ENCODE data around the gene RABGAP1L. TPM values are rescaled to one million over a fixed set of nuclear protein-coding genes. Genes with fewer than 3 reads are reported as not detected.
"Not testable (repeated sequence)": the region's sequence is repeated elsewhere in the genome, so short reads cannot be mapped to it uniquely, and the experiment has no call there.

RABGAP1L gene
- total RNA-seq, 1 donor from 2014 or later: 69.2 TPM

- no peak overlapping the region for H3K27ac ChIP-seq (replicated peaks)
- TF ChIP-seq CTCF (IDR thresholded peaks at IDR 0.05; ENCODE audit: borderline replicate concordance): no peak
- intact Hi-C loops (cut with micrococcal nuclease): no loop called here
Observed at GRCh38 chr1:175040324-175040879, 881.1 kb downstream of the RABGAP1L start.

GRCh38 chr1:175042650-175043049 is 883.3 kb downstream of the RABGAP1L start:
- Histone ChIP-seq H3K4me1 (no peaks in the 10 kb centered on the region), H3K27me3 (ENCODE audit: low read depth) (peaks cover 15% of the 10 kb centered on the region), H3K27ac (replicated peaks) (no peak overlapping the region), H3K9me3 (replicated peaks) (no peaks in the 10 kb centered on the region), H3K4me3 (no peak overlapping the region), H3K36me3 (no peaks in the 10 kb centered on the region)
- intact Hi-C loops (cut with micrococcal nuclease): no loop called here
- DNase-seq: no peak
- TF ChIP-seq CTCF (IDR thresholded peaks at IDR 0.05; ENCODE audit: borderline replicate concordance): no peak

More at GRCh38 chr1:175040324-175040879, 881.1 kb downstream of the RABGAP1L start:
- Histone ChIP-seq H3K27me3 (ENCODE audit: low read depth) (peaks cover 15% of the 10 kb centered on the region), H3K4me3 (no peak overlapping the region), H3K4me1 (no peaks in the 10 kb centered on the region), H3K36me3 (no peaks in the 10 kb centered on the region), H3K9me3 (replicated peaks) (no peaks in the 10 kb centered on the region)
- DNase-seq: no peak

- DNase-seq: no peak
- peaks cover 15% of the 10 kb centered on the region for H3K27me3 ChIP-seq (ENCODE audit: low read depth)
- no peaks in the 10 kb centered on the region for H3K4me1 ChIP-seq
- TF ChIP-seq CTCF (IDR thresholded peaks at IDR 0.05; ENCODE audit: borderline replicate concordance): no peak
- H3K27ac ChIP-seq (replicated peaks): no peak overlapping the region
- intact Hi-C loops (cut with micrococcal nuclease): no loop called here
- H3K4me3 ChIP-seq: no peak overlapping the region
- no peaks in the 10 kb centered on the region for H3K36me3 ChIP-seq
- H3K9me3 ChIP-seq (replicated peaks): no peaks in the 10 kb centered on the region
Observed at GRCh38 chr1:175043824-175044223, 884.5 kb downstream of the RABGAP1L start.

GRCh38 chr1:175044591-175044990 is 885.3 kb downstream of the RABGAP1L start:
- H3K4me3 ChIP-seq; intact Hi-C loops (cut with micrococcal nuclease); H3K36me3 ChIP-seq; H3K9me3 ChIP-seq (replicated peaks); DNase-seq; H3K27ac ChIP-seq (replicated peaks); H3K4me1 ChIP-seq: not testable (repeated sequence)
- peaks cover 20% of the 10 kb centered on the region for H3K27me3 ChIP-seq (ENCODE audit: low read depth)

Other genes starting within 250 kb of the RABGAP1L start
- not detected for gene SERPINC1, start 242.2 kb upstream of the RABGAP1L start, total RNA-seq
- 19.1 TPM for gene RC3H1, start 137.2 kb upstream of the RABGAP1L start, total RNA-seq